Suprapubic skin (tissue), 3 donors: Measurements from ENCODE around the gene MFAP4.

ENCODE experiments used
- EP300 ChIP-seq: sonication (generic); formaldehyde crosslinking; IDR thresholded peaks from one replicate; pipeline ENCODE4 v1.6.1; 2017; ENCODE audit warnings: antibody characterized with exemption
- POLR2A ChIP-seq, 2 donors: fragments of 450-650 bp; IDR thresholded peaks; one replicate each; pipeline ENCODE4 v1.6.1; 2017; ENCODE audit warnings: antibody characterized with exemption in 2 of 2, mild to moderate bottlenecking in 2 of 2, moderate library complexity in 2 of 2
- TF ChIP-seq, protein P1 (sequence below), 2 donors: fragments of 200-600 bp in 1 of 2; fragments of 450-650 bp in 1 of 2; sonication (generic) in 1 of 2; IDR thresholded peaks; one replicate each; pipeline ENCODE4 v1.5.1; 2016 to 2019; ENCODE audit warnings: antibody characterized with exemption in 2 of 2, mild to moderate bottlenecking in 1 of 2, moderate library complexity in 1 of 2

DNA sequence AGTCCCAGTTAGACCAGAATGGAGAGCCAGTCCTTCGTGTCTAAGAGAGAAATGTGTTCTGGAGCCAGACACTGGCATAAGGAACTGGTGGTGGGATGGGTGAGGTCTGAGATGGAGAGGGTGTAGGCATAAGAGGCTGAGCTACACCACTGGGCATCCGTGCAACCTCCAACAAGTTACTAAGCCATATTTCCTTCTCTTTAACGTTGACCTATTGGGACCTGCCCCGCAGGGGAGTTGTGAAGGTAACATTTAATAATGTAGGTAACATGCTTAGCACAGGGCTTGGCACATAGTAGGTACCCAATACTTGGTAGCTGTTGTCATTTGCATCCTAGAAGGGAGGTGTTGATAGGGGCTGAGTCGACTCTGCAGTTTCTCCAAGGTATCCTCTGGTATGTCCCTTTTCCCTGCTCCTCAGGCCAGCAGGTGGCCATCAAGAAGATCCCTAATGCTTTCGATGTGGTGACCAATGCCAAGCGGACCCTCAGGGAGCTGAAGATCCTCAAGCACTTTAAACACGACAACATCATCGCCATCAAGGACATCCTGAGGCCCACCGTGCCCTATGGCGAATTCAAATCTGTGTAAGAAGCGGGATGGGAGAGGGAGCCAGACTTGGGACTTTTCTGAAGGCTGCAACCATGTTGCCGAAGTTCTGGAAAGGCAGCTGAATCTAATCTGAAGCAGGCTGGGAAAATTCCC, 7.5 kb downstream of the MFAP4 start:
- TF ChIP-seq, protein P1, sequence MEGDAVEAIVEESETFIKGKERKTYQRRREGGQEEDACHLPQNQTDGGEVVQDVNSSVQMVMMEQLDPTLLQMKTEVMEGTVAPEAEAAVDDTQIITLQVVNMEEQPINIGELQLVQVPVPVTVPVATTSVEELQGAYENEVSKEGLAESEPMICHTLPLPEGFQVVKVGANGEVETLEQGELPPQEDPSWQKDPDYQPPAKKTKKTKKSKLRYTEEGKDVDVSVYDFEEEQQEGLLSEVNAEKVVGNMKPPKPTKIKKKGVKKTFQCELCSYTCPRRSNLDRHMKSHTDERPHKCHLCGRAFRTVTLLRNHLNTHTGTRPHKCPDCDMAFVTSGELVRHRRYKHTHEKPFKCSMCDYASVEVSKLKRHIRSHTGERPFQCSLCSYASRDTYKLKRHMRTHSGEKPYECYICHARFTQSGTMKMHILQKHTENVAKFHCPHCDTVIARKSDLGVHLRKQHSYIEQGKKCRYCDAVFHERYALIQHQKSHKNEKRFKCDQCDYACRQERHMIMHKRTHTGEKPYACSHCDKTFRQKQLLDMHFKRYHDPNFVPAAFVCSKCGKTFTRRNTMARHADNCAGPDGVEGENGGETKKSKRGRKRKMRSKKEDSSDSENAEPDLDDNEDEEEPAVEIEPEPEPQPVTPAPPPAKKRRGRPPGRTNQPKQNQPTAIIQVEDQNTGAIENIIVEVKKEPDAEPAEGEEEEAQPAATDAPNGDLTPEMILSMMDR (IDR thresholded peaks at IDR 0.05) = no peak
- TF ChIP-seq EP300 (no peak), POLR2A (IDR thresholded peaks at IDR 0.05) (no peak)
